Tibial artery (tissue), 4 donors: ENCODE results near the gene TRMO.
A peak's percentile ranks its signal among the peaks of the same experiment; 100 is the strongest.

Experiments used
- DNase-seq, 2 donors: peaks; one replicate each; pipeline ENCODE4 v3.0.0-alpha.2; 2019
- H3K27ac ChIP-seq, 2 donors: fragments of 200-600 bp; sonication (generic) in 1 of 2; 1 replicate in 1 of 2; 2 replicates in 1 of 2; pipeline ENCODE4 v1.5.1; 2018 to 2019; ENCODE audit warnings: mild to moderate bottlenecking in 1 of 2
- H3K27me3 ChIP-seq, 2 donors: fragments of 200-600 bp; sonication (generic) in 1 of 2; one replicate each; pipeline versions ENCODE4 v1.5.1 to v1.6.0; 2016 to 2019
- H3K36me3 ChIP-seq, 3 donors: fragments of 200-600 bp; sonication (generic) in 2 of 3; one replicate each; pipeline ENCODE4 v1.5.1; 2016 to 2019; ENCODE audit warnings: mild to moderate bottlenecking in 2 of 3
- H3K4me1 ChIP-seq, 4 donors: fragments of 200-600 bp; sonication (generic) in 2 of 4; 1 replicate in 3 of 4; 2 replicates in 1 of 4; pipeline ENCODE4 v1.5.1; 2016 to 2019
- H3K4me3 ChIP-seq, 2 donors: fragments of 200-600 bp; sonication (generic) in 1 of 2; 1 replicate in 1 of 2; 2 replicates in 1 of 2; pipeline ENCODE4 v1.5.1; 2018 to 2019; ENCODE audit warnings: mild to moderate bottlenecking in 2 of 2
- H3K9me3 ChIP-seq, 3 donors: fragments of 200-600 bp; sonication (generic) in 1 of 3; one replicate each; pipeline ENCODE4 v1.5.1; 2016 to 2019
- CTCF ChIP-seq, 2 experiments: fragments of 200-600 bp in 1 of 2; fragments of 450-650 bp in 1 of 2; IDR thresholded peaks; one replicate each; pipeline ENCODE4 v1.5.1; 2017 to 2019; ENCODE audit warnings: antibody characterized with exemption in 2 of 2, mild to moderate bottlenecking in 1 of 2, moderate library complexity in 1 of 2
- intact Hi-C: fragments of 100-400 bp; cut with DNase I; formaldehyde crosslinking; loops from one replicate; pipeline ENCODE4 v1.15.0; 2023; ENCODE audit warnings: low total_unique reads

TRMO gene

GRCh38 chr9:97855486-97855875, 66.8 kb downstream of the TRMO start:
- TF ChIP-seq CTCF (IDR thresholded peaks at IDR 0.05): no peak
- H3K27me3 ChIP-seq: peaks cover 3 to 97% of the 10 kb centered on the region in 2 donors
- no peaks in the 10 kb centered on the region for H3K36me3 ChIP-seq
- no peak for DNase-seq
- H3K4me1 ChIP-seq: peaks cover 0 to 37% (median 25%) of the 10 kb centered on the region in 4 donors
- H3K9me3 ChIP-seq: no peaks in the 10 kb centered on the region
- no peak overlapping the region for H3K27ac ChIP-seq
- intact Hi-C loops: no loop called here
- no peak overlapping the region for H3K4me3 ChIP-seq

- Histone ChIP-seq H3K4me3 (peak overlapping the region in 1 of 2 donors; percentile 35), H3K36me3 (no peaks in the 10 kb centered on the region), H3K9me3 (no peaks in the 10 kb centered on the region), H3K27me3 (peaks cover 3 to 97% of the 10 kb centered on the region in 2 donors), H3K27ac (no peak overlapping the region), H3K4me1 (peaks cover 0 to 37% (median 25%) of the 10 kb centered on the region in 4 donors)
- no peak for TF ChIP-seq CTCF (IDR thresholded peaks at IDR 0.05)
- intact Hi-C loops: no loop called here
- no peak for DNase-seq
These were observed 67.4 kb downstream of the TRMO start for GRCh38 chr9:97854696-97855485.
